Measurements from ENCODE around the gene TATDN2.

- TF ChIP-seq CTCF (conservative IDR thresholded peaks at IDR 0.05; ENCODE audit: low read length) (no peak), EZH2phosphoT487 (IDR thresholded peaks at IDR 0.05; ENCODE audit: borderline replicate concordance, low read depth, low read length) (no peak)
These were observed 80.3 kb downstream of the TATDN2 start for GRCh38 chr3:10328460-10329071.
